NCI-H2196 treated with DMSO at 0.1 percent for 48 hours (cell line): Measurements from ENCODE around the gene RAPGEF4.

ENCODE experiments used
- DNase-seq: peaks from one replicate; lab custom pipeline; 2025; ENCODE audit not compliant: unreplicated experiment; lab: John Stamatoyannopoulos, UW

Gene RAPGEF4

DNA sequence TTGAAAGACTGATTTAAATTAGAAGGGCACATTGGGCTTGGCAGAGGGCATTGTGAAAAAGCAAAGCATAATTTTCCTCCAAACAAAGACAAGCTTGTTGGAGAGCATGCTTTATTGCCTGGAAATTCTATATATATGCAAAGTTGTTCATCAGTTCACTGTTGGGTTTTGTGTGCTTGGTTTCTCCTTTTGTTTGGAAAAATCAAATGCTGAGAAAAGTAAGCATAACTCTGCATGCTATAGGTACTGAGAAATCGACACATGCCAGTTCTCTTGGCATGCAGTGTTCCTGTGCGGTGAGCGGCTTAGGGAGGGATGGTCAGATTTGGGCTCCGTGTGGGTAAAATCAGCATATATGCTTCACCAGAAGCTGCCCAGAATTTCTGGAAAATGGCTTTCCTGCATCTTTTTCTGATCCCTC is 161.0 kb downstream of the RAPGEF4 start:
- DNase-seq: no peak

- DNase-seq: no peak
Observed at GRCh38 chr2:172900871-172901270, 165.2 kb downstream of the RAPGEF4 start.

- DNase-seq: no peak
Observed at GRCh38 chr2:172901913-172902312, 166.3 kb downstream of the RAPGEF4 start.

- DNase-seq: no peak
Observed at GRCh38 chr2:172904236-172904635, 168.6 kb downstream of the RAPGEF4 start.

- no peak for DNase-seq
Observed at GRCh38 chr2:172905937-172906811, 170.5 kb downstream of the RAPGEF4 start.

DNA sequence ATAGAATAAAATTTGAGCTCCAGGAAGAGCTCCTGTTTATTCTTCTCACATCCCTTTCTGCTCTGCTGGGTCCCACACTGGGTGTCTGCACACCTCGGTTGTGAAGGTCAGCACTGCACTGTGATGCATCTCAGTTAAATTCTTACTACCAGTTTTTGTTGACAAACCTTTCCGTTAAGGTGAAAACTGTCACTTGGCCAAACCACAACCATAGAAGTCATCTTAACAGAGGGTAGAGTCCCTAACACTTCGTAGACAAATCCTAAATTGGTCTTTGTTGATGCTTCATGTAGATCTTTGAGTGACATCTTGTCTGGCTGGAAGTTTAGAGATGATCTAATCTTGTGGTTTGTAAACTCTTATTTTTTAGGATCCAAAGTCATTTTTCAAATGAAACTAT is 172.6 kb downstream of the RAPGEF4 start:
- DNase-seq: no peak

- DNase-seq: no peak
Observed at GRCh38 chr2:172909454-172909853, 173.8 kb downstream of the RAPGEF4 start.

DNA sequence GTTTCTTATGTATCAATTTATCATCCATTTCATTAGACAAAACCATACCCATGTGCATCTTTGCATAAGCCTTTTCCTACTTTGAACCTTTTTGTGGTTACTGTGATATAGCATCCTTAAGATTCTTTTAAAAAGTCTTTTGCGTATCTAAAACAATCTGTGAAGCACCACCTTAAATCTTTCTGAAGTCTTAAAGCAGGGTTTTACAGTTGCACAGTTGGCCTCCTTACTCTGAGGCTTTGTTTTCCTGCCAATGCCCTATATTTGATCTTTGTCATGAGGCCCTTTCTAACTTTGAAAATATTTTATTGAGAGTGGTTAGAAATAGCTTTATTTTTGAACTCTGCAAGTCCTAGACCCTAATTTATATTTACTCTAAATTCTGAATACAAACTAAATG is 176.6 kb downstream of the RAPGEF4 start:
- DNase-seq: no peak

GRCh38 chr2:172914341-172915008 is 178.8 kb downstream of the RAPGEF4 start:
- no peak for DNase-seq

DNA sequence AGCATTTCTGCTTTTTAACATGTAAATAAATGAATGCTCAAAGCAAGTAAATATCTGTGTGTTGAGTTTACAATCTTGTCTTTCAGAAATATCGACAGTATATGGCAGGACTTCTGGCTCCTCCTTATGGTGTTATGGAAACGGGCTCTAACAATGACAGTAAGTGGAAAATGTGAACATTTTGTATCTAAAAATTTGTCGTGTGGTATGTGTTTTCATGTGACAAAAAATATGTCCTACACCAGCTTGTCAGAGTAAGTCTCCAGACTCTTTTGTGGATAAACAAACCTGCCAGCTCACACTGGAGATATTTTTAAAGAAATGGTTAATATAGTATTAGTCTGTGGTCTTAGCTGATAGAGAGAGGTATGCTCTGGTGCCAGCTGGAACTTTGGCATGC is 182.1 kb downstream of the RAPGEF4 start:
- no peak for DNase-seq

DNA sequence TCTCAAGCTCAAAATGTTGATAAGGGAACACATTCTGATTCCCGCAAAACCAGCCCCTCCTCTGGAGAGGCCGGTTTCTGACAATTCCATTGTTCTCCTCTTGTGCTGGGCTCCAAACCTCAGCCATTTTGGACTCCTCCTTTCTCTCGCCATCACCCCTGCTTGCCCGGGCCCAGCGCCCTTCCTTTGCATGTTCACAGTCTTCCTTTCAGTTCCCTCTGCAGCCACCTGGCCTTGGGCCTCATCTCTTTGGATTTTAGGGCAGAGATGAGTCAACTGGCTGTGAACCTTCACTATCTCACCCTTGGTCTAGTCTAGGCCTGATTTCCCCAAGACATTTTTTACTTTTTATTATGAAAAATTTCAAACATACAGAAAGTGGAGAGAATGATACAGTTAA is 184.1 kb downstream of the RAPGEF4 start:
- no peak for DNase-seq

DNA sequence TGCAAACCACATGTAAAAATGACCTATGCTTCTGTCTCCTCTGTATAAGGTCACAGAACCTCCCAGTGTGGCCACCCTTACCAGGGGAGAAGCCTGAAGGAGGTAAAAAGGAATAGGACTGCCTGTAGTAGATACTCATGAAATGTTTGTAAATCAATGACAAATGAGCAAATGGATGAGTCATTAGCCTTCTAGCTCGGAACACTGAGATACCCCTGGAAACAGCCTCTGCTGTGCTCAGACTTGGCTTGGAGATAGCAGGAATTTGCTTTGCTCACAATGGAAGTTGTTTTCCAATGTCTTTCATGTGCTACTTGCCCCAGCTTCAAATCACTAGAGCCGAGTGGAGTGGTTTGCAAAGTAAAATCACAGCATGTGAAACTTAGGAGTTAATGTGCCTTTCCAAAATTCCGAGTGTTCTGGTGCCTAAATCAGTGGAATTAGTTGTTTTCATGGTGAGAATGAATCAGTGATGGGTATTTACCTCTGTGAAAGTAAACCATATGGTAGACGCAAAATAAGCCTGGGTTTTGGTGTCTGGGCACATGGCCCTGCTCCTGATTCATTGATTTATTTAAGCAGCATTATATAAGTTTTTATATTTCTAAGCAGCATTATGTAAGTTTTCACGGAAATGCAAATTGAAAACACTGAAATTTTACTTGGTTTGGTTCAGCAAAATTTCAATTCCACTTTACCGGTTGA is 186.0 kb downstream of the RAPGEF4 start:
- no peak for DNase-seq

GRCh38 chr2:172922306-172922705 is 186.7 kb downstream of the RAPGEF4 start:
- DNase-seq: no peak

DNA sequence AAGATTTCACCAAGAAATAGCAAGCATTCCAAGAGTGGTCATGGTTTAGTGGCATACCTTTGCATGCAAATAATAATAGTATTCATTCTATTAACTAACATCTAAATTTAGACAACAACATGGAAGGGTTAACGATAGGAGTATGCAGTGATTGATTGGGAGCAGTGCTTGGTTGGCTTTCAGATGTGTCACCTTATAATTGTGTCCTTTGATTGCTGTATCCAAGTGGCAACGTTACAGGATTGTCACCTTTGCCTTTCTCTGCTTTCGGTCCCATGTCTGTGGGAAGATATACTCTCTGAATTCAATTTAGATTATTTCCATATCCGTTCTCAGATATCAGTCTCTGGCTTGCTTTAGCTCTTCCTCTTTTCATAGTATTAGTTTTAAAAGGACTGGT is 187.2 kb downstream of the RAPGEF4 start:
- no peak for DNase-seq

- DNase-seq: no peak
Observed at GRCh38 chr2:172924097-172924660, 188.5 kb downstream of the RAPGEF4 start.

GRCh38 chr2:172925600-172925999 is 190.0 kb downstream of the RAPGEF4 start:
- DNase-seq: no peak

- no peak for DNase-seq
Observed at GRCh38 chr2:172926785-172927640, 191.4 kb downstream of the RAPGEF4 start.

- DNase-seq: no peak
Observed at GRCh38 chr2:172927641-172928357, 192.2 kb downstream of the RAPGEF4 start.

- DNase-seq: no peak
Observed at GRCh38 chr2:172928756-172929155, 193.1 kb downstream of the RAPGEF4 start.

GRCh38 chr2:172929644-172930043 is 194.0 kb downstream of the RAPGEF4 start:
- DNase-seq: no peak
